ENCODE measurements around the gene TRIM33. TPM values are rescaled to one million over a fixed set of nuclear protein-coding genes. Genes with fewer than 3 reads are reported as not detected.
A peak's percentile ranks its signal among the peaks of the same experiment; 100 is the strongest.

Gene TRIM33
- total RNA-seq, 1 donor from 2014 or later = 31.8 TPM

GRCh38 chr1:114512595-114513280, 1.7 kb upstream of the TRIM33 start:
- Histone ChIP-seq H3K27me3 (ENCODE audit: insufficient read depth, low read length) (no peaks in the 10 kb centered on the region), H3K9ac (ENCODE audit: low read length) (no peak overlapping the region), H4K20me1 (ENCODE audit: insufficient read depth, low read length) (peaks cover 28% of the 10 kb centered on the region), H3K79me2 (ENCODE audit: insufficient read depth, low read length) (peaks cover 30% of the 10 kb centered on the region), H3K4me2 (ENCODE audit: low read length) (peak overlapping the region; percentile 98), H3K36me3 (ENCODE audit: insufficient read depth, low read length) (no peaks in the 10 kb centered on the region), H3K9me3 (ENCODE audit: insufficient read depth, low read depth, low read length) (no peaks in the 10 kb centered on the region), H2AFZ (ENCODE audit: low read depth, low read length) (no peak overlapping the region), H3K4me1 (ENCODE audit: insufficient read depth, low read length) (peaks cover 14% of the 10 kb centered on the region), H3K4me3 (ENCODE audit: insufficient read depth, low read depth, low read length) (no peak overlapping the region), H3K27ac (ENCODE audit: low read depth, low read length) (no peak overlapping the region)
- Mint-ChIP-seq H3K9me3 (ENCODE audit: unreplicated experiment) (no peaks in the 10 kb centered on the region), H3K4me3 (ENCODE audit: unreplicated experiment) (peak overlapping the region; percentile 97), H3K4me1 (ENCODE audit: low read depth, unreplicated experiment) (peaks cover 20% of the 10 kb centered on the region), H3K27ac (ENCODE audit: unreplicated experiment) (no peak overlapping the region), H3K27me3 (ENCODE audit: low read depth, unreplicated experiment) (no peaks in the 10 kb centered on the region), H3K36me3 (ENCODE audit: low read depth, unreplicated experiment) (no peaks in the 10 kb centered on the region)
- TF ChIP-seq EZH2 (IDR thresholded peaks at IDR 0.05; ENCODE audit: insufficient read depth, low read length) (no peak), CTCF (IDR thresholded peaks at IDR 0.05; ENCODE audit: insufficient read depth, low read depth, low read length) (no peak)
- FAIRE-seq (no peak), DNase-seq (ENCODE audit: low read depth) (no peak)

- peak overlapping the region; percentile 81 for H3K27ac ChIP-seq (ENCODE audit: low read depth, low read length)
- DNase-seq (ENCODE audit: low read depth) = peak; percentile 23
- no peak for FAIRE-seq
- no peaks in the 10 kb centered on the region for H3K27me3 ChIP-seq (ENCODE audit: insufficient read depth, low read length)
- peak overlapping the region; percentile 90 for H3K4me3 ChIP-seq (ENCODE audit: insufficient read depth, low read depth, low read length)
- peak overlapping the region; percentile 98 for H3K4me2 ChIP-seq (ENCODE audit: low read length)
- peaks cover 53% of the 10 kb centered on the region for H3K79me2 ChIP-seq (ENCODE audit: insufficient read depth, low read length)
- H3K9ac ChIP-seq (ENCODE audit: low read length) = peak overlapping the region; percentile 93
- peaks cover 2% of the 10 kb centered on the region for H3K36me3 ChIP-seq (ENCODE audit: insufficient read depth, low read length)
- Mint-ChIP-seq H3K4me3 (ENCODE audit: unreplicated experiment) (peak overlapping the region; percentile 96), H3K27me3 (ENCODE audit: low read depth, unreplicated experiment) (no peaks in the 10 kb centered on the region), H3K36me3 (ENCODE audit: low read depth, unreplicated experiment) (peaks cover 2% of the 10 kb centered on the region), H3K9me3 (ENCODE audit: unreplicated experiment) (no peaks in the 10 kb centered on the region), H3K27ac (ENCODE audit: unreplicated experiment) (peak overlapping the region; percentile 79), H3K4me1 (ENCODE audit: low read depth, unreplicated experiment) (peaks cover 18% of the 10 kb centered on the region)
- no peak for TF ChIP-seq CTCF (IDR thresholded peaks at IDR 0.05; ENCODE audit: insufficient read depth, low read depth, low read length)
- no peak for TF ChIP-seq EZH2 (IDR thresholded peaks at IDR 0.05; ENCODE audit: insufficient read depth, low read length)
- H2AFZ ChIP-seq (ENCODE audit: low read depth, low read length) = peak overlapping the region; percentile 50
- no peaks in the 10 kb centered on the region for H3K9me3 ChIP-seq (ENCODE audit: insufficient read depth, low read depth, low read length)
- peaks cover 51% of the 10 kb centered on the region for H4K20me1 ChIP-seq (ENCODE audit: insufficient read depth, low read length)
- peaks cover 14% of the 10 kb centered on the region for H3K4me1 ChIP-seq (ENCODE audit: insufficient read depth, low read length)
Measured at GRCh38 chr1:114510274-114511031, 550 bp downstream of the TRIM33 start.
